MM.1S (cell line): ENCODE measurements around the gene SETD5.

Experiments used
- DNase-seq: peaks from one replicate; pipeline ENCODE4 v3.0.0-alpha.2; 2015
- H2AFZ ChIP-seq: fragments of 300-600 bp; sonication (generic); 2 replicates; pipeline ENCODE4 v1.6.0; 2016; ENCODE audit warnings: antibody characterized with exemption, low read length
- H3F3A ChIP-seq: fragments of 300-600 bp; sonication (generic); 2 replicates; pipeline ENCODE4 v1.6.1; 2016; ENCODE audit warnings: mild to moderate bottlenecking, antibody characterized with exemption, low read length, moderate library complexity, mixed read lengths; ENCODE audit not compliant: insufficient read depth
- H3K27ac ChIP-seq: fragments of 300-600 bp; sonication (generic); 2 replicates; pipeline ENCODE4 v1.5.1; 2016; ENCODE audit warnings: mild to moderate bottlenecking, low read length
- H3K27me3 ChIP-seq: fragments of 300-600 bp; sonication (generic); replicated peaks from 2 replicates; pipeline ENCODE4 v1.6.0; 2016; ENCODE audit warnings: low read length; ENCODE audit not compliant: insufficient read depth
- H3K36me3 ChIP-seq: fragments of 300-600 bp; sonication (generic); replicated peaks from 2 replicates; pipeline ENCODE4 v1.6.1; 2016; ENCODE audit warnings: mild to moderate bottlenecking, low read length, mixed read lengths; ENCODE audit not compliant: insufficient read depth
- H3K4me1 ChIP-seq: fragments of 300-600 bp; sonication (generic); 2 replicates; pipeline ENCODE4 v1.6.1; 2016; ENCODE audit warnings: low read length, mixed read lengths
- H3K4me2 ChIP-seq: fragments of 300-600 bp; sonication (generic); 2 replicates; pipeline ENCODE4 v1.6.0; 2016; ENCODE audit warnings: low read depth, low read length
- H3K4me3 ChIP-seq: fragments of 300-600 bp; sonication (generic); 2 replicates; pipeline ENCODE4 v1.5.1; 2016; ENCODE audit warnings: low read length, mixed read lengths
- H3K79me2 ChIP-seq: fragments of 300-600 bp; sonication (generic); 2 replicates; pipeline ENCODE4 v1.6.1; 2016; ENCODE audit warnings: mixed run types, low read length, mixed read lengths
- H3K9ac ChIP-seq: fragments of 300-600 bp; sonication (generic); 2 replicates; pipeline ENCODE4 v1.6.1; 2016; ENCODE audit warnings: low read length, mixed read lengths
- H3K9me2 ChIP-seq: fragments of 300-600 bp; sonication (generic); replicated peaks from 2 replicates; pipeline ENCODE4 v1.6.1; 2016; ENCODE audit warnings: mild to moderate bottlenecking, low read length, mixed read lengths; ENCODE audit not compliant: insufficient read depth
- H3K9me3 ChIP-seq: fragments of 300-600 bp; sonication (generic); replicated peaks from 2 replicates; pipeline ENCODE4 v1.6.1; 2016; ENCODE audit warnings: mild to moderate bottlenecking, low read length, mixed read lengths; ENCODE audit not compliant: insufficient read depth
- H4K20me1 ChIP-seq: fragments of 300-600 bp; sonication (generic); 2 replicates; pipeline ENCODE4 v1.6.1; 2016; ENCODE audit warnings: mild to moderate bottlenecking, low read length, moderate library complexity, mixed read lengths; ENCODE audit not compliant: insufficient read depth
- CTCF ChIP-seq: fragments of 300-600 bp; sonication (generic); IDR thresholded peaks from 2 replicates; pipeline ENCODE4 v1.5.1; 2016; ENCODE audit warnings: antibody characterized with exemption, low read length, mixed read lengths
- EZH2 ChIP-seq: fragments of 300-600 bp; sonication (generic); optimal IDR thresholded peaks from 2 replicates; pipeline ENCODE3; 2017; ENCODE audit warnings: low read depth, mild to moderate bottlenecking, antibody characterized with exemption, low read length, mixed read lengths
- EZH2phosphoT487 ChIP-seq: fragments of 300-600 bp; sonication (generic); IDR thresholded peaks from 2 replicates; pipeline ENCODE4 v1.6.1; 2018; ENCODE audit warnings: antibody characterized with exemption, low read length

Gene SETD5

DNA sequence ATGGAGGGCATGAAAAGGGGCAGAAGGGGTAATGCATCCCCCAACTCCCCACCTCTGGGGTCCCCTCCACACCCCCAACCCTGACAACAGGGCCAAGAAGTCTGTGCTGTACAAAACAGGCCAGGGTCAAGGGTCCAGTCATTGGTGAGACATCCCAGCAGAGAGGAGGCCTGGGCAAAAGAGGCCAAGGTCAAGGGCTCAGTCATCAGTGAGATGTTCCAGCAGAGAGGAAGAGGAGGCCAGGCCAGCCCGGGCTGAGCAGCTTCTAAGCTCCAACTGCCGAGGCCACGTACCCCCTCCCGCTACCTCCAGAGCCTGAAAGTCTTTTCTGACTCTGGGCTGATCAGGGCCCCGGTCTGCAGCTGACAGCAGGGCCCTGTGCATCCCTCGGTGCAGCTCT, 103.8 kb downstream of the SETD5 start:
- no peaks in the 10 kb centered on the region for H3K79me2 ChIP-seq
- H3K4me2 ChIP-seq, result no peak overlapping the region
- no peaks in the 10 kb centered on the region for H3K9me2 ChIP-seq
- DNase-seq, result no peak
- no peak overlapping the region for H2AFZ ChIP-seq
- H4K20me1 ChIP-seq, result no peaks in the 10 kb centered on the region
- no peak overlapping the region for H3K27ac ChIP-seq
- no peaks in the 10 kb centered on the region; the same call in 1 of the 2 replicates for H3K27me3 ChIP-seq
- no peak overlapping the region for H3K4me3 ChIP-seq
- H3F3A ChIP-seq, result no peaks in the 10 kb centered on the region
- no peak for TF ChIP-seq EZH2phosphoT487
- no peak for TF ChIP-seq EZH2
- no peak for TF ChIP-seq CTCF
- H3K9ac ChIP-seq, result no peak overlapping the region
- no peaks in the 10 kb centered on the region for H3K9me3 ChIP-seq
- no peaks in the 10 kb centered on the region for H3K4me1 ChIP-seq
- H3K36me3 ChIP-seq, result no peaks in the 10 kb centered on the region

GRCh38 chr3:9503283-9503682, 105.9 kb downstream of the SETD5 start:
- no peak overlapping the region for H3K4me2 ChIP-seq
- no peaks in the 10 kb centered on the region for H3K9me2 ChIP-seq
- no peak for TF ChIP-seq EZH2phosphoT487
- TF ChIP-seq CTCF, result peak; percentile 91
- TF ChIP-seq EZH2, result no peak
- no peaks in the 10 kb centered on the region for H3K36me3 ChIP-seq
- no peak overlapping the region for H3K27ac ChIP-seq
- H3F3A ChIP-seq, result no peaks in the 10 kb centered on the region
- no peaks in the 10 kb centered on the region for H4K20me1 ChIP-seq
- peak; percentile 67 for DNase-seq
- no peaks in the 10 kb centered on the region for H3K79me2 ChIP-seq
- H3K9me3 ChIP-seq, result no peaks in the 10 kb centered on the region
- H2AFZ ChIP-seq, result no peak overlapping the region
- H3K4me3 ChIP-seq, result no peak overlapping the region
- no peaks in the 10 kb centered on the region for H3K4me1 ChIP-seq
- H3K27me3 ChIP-seq, result no peaks in the 10 kb centered on the region; the same call in 1 of the 2 replicates
- no peak overlapping the region for H3K9ac ChIP-seq

DNA sequence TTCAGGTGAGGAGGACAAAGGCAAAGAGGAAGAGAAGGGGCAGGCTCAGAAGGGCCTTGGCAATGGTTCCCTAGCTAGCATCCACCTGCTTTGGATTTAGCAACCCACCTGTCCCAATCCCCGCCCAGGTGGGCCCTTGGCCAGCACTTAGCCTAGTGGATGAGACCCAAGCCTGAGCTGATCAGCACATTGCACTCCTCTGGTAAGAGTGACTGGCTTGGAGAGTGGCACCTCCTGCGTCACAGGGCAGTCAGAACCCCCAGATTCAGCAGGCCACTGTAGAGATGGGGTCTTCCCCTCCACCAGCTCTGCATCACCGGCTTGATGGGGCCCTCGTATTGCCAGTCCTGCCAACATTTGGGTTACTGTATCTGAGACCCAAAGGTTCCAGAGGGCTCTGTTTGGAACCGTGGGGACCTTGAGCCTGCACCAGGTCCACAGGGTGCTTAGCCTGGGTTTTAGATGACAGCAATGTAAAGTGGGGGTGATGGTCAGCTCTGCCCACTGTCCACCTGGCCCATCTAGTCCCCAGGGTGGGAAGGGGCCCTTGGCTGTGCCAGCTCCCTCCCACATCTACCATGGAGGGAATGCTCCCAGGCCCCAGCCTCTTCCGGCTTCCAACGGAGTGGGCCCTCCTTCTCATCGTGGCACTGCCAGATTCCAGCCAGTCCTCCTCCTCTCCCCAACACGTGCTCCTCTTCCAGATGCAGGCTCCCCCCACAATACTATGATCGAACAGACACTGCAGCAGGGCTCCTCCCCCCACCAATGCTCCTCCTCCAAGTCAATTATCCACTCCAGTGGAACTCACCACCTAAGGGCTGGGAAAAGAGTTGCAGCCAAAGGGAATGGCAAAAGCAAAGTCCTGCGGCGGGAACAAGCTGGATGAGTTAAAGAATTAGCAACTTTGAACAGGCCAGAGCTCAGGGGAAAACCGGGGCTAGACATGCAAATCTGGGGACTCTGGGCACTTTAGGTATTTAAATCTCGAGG, 110.5 kb downstream of the SETD5 start:
- Histone ChIP-seq H3K27ac (no peak overlapping the region), H3K36me3 (no peaks in the 10 kb centered on the region), H3K9ac (no peak overlapping the region), H4K20me1 (no peaks in the 10 kb centered on the region), H3K79me2 (no peaks in the 10 kb centered on the region), H3K9me3 (no peaks in the 10 kb centered on the region), H3F3A (no peaks in the 10 kb centered on the region), H2AFZ (no peak overlapping the region), H3K4me1 (no peaks in the 10 kb centered on the region), H3K4me2 (no peak overlapping the region), H3K27me3 (no peaks in the 10 kb centered on the region; the same call in 1 of the 2 replicates), H3K4me3 (no peak overlapping the region), H3K9me2 (no peaks in the 10 kb centered on the region)
- no peak for DNase-seq
- TF ChIP-seq CTCF, result no peak
- no peak for TF ChIP-seq EZH2phosphoT487
- no peak for TF ChIP-seq EZH2
